ENCODE results near the gene PTCRA.
"Not testable (repeated sequence)": the region's sequence is repeated elsewhere in the genome, so short reads cannot be mapped to it uniquely, and the experiment has no call there.

Gene PTCRA

DNA sequence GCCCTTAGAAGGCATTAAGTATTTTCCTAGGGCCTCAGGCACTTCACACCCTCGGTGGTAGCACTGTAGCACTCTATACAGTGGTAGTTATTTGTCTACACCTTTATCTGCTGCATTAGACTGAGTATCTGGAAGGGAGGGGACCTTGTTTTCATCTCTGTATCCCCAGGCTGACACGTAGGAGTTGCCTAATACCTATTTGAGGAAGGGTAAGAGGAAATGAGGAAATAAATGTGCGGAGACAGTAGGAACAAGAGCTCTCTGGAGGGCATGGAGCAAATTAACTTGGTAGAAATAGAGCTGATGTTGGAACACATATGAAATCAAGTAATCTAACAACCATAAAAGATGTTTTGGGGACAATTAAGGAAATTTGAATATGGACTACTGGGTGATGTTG, 17.4 kb downstream of the PTCRA start:
- Histone ChIP-seq H3K9ac (ENCODE audit: low read length) (no peak overlapping the region), H3K4me3 (ENCODE audit: low read length) (no peak overlapping the region), H3K36me3 (ENCODE audit: control insufficient read depth, insufficient read depth, low read length, severe bottlenecking) (peaks cover 28% of the 10 kb centered on the region), H3K9me3 (ENCODE audit: control insufficient read depth, low read length) (no peaks in the 10 kb centered on the region), H3K27me3 (replicated peaks; ENCODE audit: control insufficient read depth, insufficient read depth, low read length) (no peaks in the 10 kb centered on the region), H3K4me1 (ENCODE audit: control insufficient read depth, insufficient read depth, low read length) (peaks cover 17% of the 10 kb centered on the region)
- DNase-seq (ENCODE audit: low read depth): no peak

DNA sequence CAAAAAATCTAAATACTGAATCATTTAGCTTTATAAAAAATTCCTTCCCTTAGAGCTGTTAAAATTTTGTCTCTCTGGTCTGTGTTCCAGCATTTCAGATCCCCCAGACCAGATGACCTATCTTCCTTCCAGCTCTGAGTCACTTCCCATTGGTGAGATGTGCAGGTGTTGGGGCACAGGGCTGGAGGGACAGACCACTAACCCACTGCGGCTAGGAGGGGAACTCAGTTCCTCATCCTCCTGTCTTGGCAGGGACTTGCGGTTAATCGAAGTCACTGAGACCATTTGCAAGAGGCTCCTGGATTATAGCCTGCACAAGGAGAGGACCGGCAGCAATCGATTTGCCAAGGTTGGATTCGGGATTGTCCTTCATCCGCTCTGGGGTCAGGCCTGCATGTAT, 19.5 kb downstream of the PTCRA start:
- Histone ChIP-seq H3K36me3 (ENCODE audit: control insufficient read depth, insufficient read depth, low read length, severe bottlenecking) (peaks cover 32% of the 10 kb centered on the region), H3K9me3 (ENCODE audit: control insufficient read depth, low read length) (no peaks in the 10 kb centered on the region)
- no peak for DNase-seq (ENCODE audit: low read depth)

DNA sequence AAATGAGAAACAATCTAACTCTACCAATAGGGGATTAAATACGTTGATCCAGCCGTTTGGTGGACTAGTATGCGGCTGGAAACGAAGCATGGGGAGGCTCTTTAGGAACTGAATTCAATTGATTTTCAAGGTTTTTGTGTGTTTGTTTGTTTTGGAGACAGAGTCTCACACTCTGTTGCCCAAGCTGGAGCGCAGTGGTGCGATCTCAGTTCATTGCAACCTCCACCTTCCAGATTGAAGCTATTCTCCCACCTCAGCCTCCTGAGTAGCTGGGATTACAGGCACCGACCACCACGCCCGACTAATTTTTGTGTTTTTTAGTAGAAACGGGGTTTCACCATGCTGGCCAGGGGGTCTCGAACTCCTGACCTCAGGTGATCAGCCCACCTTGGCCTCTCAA, 20.5 kb downstream of the PTCRA start:
- H3K9ac ChIP-seq (ENCODE audit: low read length): no peak overlapping the region
- DNase-seq (ENCODE audit: low read depth): no peak
- no peaks in the 10 kb centered on the region for H3K27me3 ChIP-seq (replicated peaks; ENCODE audit: control insufficient read depth, insufficient read depth, low read length)
- no peak overlapping the region for H3K4me3 ChIP-seq (ENCODE audit: low read length)
- H3K4me1 ChIP-seq (ENCODE audit: control insufficient read depth, insufficient read depth, low read length): no peaks in the 10 kb centered on the region
- H3K9me3 ChIP-seq (ENCODE audit: control insufficient read depth, low read length): no peaks in the 10 kb centered on the region
- H3K36me3 ChIP-seq (ENCODE audit: control insufficient read depth, insufficient read depth, low read length, severe bottlenecking): peaks cover 37% of the 10 kb centered on the region

More for the DNA sequence above, 19.5 kb downstream of the PTCRA start:
- Histone ChIP-seq H3K4me1 (ENCODE audit: control insufficient read depth, insufficient read depth, low read length) (peaks cover 5% of the 10 kb centered on the region), H3K4me3 (ENCODE audit: low read length) (no peak overlapping the region), H3K9ac (ENCODE audit: low read length) (no peak overlapping the region), H3K27me3 (replicated peaks; ENCODE audit: control insufficient read depth, insufficient read depth, low read length) (no peaks in the 10 kb centered on the region)

DNA sequence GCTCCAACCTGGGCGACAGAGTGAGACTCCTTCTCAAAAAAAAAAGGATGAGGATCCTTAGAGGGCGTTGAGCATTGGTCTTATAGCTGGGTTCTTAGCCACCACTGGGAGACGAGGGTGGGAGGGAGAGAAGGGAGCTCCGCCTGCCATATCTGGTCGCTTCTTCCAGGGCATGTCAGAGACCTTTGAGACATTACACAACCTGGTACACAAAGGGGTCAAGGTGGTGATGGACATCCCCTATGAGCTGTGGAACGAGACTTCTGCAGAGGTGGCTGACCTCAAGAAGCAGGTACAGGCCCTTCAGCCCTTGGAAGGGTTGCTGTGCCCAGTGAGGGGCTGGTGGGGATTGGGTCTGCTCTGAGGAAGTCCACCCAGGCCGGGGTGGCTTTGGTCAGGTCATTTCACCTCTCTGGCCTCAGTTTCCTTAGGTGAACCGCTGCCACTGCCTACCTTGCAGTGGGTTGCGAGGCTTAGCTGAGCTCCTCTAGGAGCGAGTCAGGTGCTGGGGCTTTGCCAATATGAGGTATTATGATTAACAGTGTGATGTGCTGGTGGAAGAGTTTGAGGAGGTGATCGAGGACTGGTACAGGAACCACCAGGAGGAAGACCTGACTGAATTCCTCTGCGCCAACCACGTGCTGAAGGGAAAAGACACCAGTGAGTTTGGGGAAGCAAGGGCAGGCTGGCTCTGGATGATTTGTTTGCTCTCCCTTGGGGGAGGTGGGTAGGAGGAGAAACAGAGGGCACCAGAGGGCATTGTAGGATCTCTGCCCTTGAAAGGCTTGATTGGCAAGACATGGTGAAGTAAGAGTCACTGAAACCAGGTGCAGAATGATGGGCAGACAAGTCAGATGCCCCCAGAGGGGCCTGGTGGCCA, 21.9 kb downstream of the PTCRA start:
- DNase-seq (ENCODE audit: low read depth): no peak
- no peaks in the 10 kb centered on the region for H3K4me1 ChIP-seq (ENCODE audit: control insufficient read depth, insufficient read depth, low read length)
- no peak overlapping the region for H3K4me3 ChIP-seq (ENCODE audit: low read length)
- no peaks in the 10 kb centered on the region for H3K27me3 ChIP-seq (replicated peaks; ENCODE audit: control insufficient read depth, insufficient read depth, low read length)
- H3K36me3 ChIP-seq (ENCODE audit: control insufficient read depth, insufficient read depth, low read length, severe bottlenecking): peaks cover 37% of the 10 kb centered on the region
- no peak overlapping the region for H3K9ac ChIP-seq (ENCODE audit: low read length)
- no peaks in the 10 kb centered on the region for H3K9me3 ChIP-seq (ENCODE audit: control insufficient read depth, low read length)

DNA sequence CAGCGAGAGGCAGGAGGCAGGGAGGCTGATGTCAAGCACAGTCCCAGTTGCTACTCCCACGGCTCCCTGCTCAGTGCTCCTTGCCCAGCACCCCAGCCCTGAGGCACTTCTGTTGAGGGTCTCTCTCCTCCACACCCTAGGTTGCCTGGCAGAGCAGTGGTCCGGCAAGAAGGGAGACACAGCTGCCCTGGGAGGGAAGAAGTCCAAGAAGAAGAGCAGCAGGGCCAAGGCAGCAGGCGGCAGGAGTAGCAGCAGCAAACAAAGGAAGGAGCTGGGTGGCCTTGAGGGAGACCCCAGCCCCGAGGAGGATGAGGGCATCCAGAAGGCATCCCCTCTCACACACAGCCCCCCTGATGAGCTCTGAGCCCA, 22.6 kb downstream of the PTCRA start:
- no peak overlapping the region for H3K9ac ChIP-seq (ENCODE audit: low read length)
- H3K4me1 ChIP-seq (ENCODE audit: control insufficient read depth, insufficient read depth, low read length): no peaks in the 10 kb centered on the region
- H3K4me3 ChIP-seq (ENCODE audit: low read length): no peak overlapping the region
- no peak for DNase-seq (ENCODE audit: low read depth)
- H3K27me3 ChIP-seq (replicated peaks; ENCODE audit: control insufficient read depth, insufficient read depth, low read length): no peaks in the 10 kb centered on the region
- H3K9me3 ChIP-seq (ENCODE audit: control insufficient read depth, low read length): no peaks in the 10 kb centered on the region
- H3K36me3 ChIP-seq (ENCODE audit: control insufficient read depth, insufficient read depth, low read length, severe bottlenecking): peaks cover 40% of the 10 kb centered on the region

DNA sequence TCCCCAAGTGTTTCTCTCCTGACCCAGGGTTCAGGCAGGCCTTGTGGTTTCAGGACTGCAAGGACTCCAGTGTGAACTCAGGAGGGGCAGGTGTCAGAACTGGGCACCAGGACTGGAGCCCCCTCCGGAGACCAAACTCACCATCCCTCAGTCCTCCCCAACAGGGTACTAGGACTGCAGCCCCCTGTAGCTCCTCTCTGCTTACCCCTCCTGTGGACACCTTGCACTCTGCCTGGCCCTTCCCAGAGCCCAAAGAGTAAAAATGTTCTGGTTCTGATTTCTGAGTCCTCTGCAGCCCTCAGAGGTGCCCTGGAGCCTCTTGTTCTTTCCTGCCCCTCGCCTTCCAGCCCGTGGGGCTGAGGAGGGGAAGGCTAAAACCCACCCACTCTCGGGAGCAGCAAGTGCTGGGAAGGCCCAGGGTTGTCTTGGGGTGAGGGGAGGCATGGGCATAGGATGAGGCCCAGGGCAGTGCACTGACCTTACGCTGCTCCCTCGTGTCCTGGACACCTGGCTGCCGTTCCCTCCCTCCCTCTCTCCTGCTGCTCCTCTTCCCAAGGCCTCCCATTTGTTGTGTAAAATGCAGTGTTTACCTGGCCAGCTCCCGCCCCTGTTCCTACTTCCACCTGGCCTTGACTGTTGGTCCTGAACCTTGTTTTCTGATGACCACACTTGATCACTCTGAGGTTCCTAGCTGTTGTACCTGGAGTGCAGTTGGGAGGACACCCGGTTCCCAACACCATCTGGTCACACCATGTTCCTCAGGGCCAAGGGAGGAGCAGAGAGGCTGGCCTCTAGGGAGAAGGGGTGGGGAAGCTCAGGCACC, 23.3 kb downstream of the PTCRA start:
- no peak for DNase-seq (ENCODE audit: low read depth)
- Histone ChIP-seq H3K9ac (ENCODE audit: low read length) (no peak overlapping the region), H3K36me3 (ENCODE audit: control insufficient read depth, insufficient read depth, low read length, severe bottlenecking) (peaks cover 42% of the 10 kb centered on the region), H3K4me1 (ENCODE audit: control insufficient read depth, insufficient read depth, low read length) (no peaks in the 10 kb centered on the region), H3K4me3 (ENCODE audit: low read length) (no peak overlapping the region), H3K9me3 (ENCODE audit: control insufficient read depth, low read length) (no peaks in the 10 kb centered on the region), H3K27me3 (replicated peaks; ENCODE audit: control insufficient read depth, insufficient read depth, low read length) (no peaks in the 10 kb centered on the region)

DNA sequence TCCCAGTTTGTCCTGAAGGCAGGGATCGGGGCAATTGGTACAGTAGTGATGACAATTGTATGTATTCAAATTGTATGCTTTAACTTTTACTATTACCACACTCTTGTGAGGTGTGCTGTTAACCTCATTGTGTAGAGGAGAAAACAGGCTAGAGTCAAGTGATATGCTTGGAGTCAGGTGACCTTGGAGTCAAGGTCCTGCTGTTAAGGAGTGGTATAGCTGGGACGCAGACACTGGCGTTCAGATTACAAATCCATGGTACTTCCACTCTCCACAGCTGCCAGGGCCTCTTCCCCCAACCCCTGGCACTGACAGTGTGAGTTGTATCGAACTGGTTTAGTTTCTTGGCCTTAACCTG, 23.9 kb downstream of the PTCRA start:
- H3K4me3 ChIP-seq (ENCODE audit: low read length): no peak overlapping the region
- H3K36me3 ChIP-seq (ENCODE audit: control insufficient read depth, insufficient read depth, low read length, severe bottlenecking): peaks cover 37% of the 10 kb centered on the region
- no peak overlapping the region for H3K9ac ChIP-seq (ENCODE audit: low read length)
- no peaks in the 10 kb centered on the region for H3K9me3 ChIP-seq (ENCODE audit: control insufficient read depth, low read length)
- H3K4me1 ChIP-seq (ENCODE audit: control insufficient read depth, insufficient read depth, low read length): no peaks in the 10 kb centered on the region
- H3K27me3 ChIP-seq (replicated peaks; ENCODE audit: control insufficient read depth, insufficient read depth, low read length): no peaks in the 10 kb centered on the region
- DNase-seq (ENCODE audit: low read depth): no peak

DNA sequence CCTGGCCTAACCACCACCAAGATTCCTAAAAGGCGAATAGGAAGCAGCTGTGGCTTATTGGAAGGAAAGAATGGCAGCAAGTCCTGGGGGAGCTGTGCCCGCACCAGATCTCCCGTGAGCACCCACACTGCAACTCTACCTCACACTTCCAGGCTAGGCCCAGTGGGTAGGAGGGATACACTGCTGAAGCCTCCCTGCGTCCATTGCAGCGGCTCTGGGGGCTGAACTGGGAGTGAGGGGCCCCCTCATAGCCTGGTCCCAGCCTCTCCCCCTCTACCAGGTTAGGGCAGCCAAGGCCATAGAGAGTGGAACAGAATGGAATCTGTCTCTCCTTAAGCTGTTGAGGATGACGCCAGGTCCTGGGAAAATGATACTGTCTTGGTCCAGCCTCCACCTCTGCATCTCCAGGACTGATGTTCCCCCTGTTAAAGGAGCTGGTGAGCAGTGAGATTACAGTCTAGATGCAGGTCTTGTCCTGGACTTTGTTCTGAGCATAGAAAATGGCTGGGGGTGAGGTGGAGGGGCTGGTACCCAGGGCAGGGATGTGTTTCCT, 24.7 kb downstream of the PTCRA start:
- no peak overlapping the region for H3K4me3 ChIP-seq (ENCODE audit: low read length)
- no peaks in the 10 kb centered on the region for H3K27me3 ChIP-seq (replicated peaks; ENCODE audit: control insufficient read depth, insufficient read depth, low read length)
- H3K36me3 ChIP-seq (ENCODE audit: control insufficient read depth, insufficient read depth, low read length, severe bottlenecking): peaks cover 31% of the 10 kb centered on the region
- DNase-seq (ENCODE audit: low read depth): no peak
- no peaks in the 10 kb centered on the region for H3K9me3 ChIP-seq (ENCODE audit: control insufficient read depth, low read length)
- no peaks in the 10 kb centered on the region for H3K4me1 ChIP-seq (ENCODE audit: control insufficient read depth, insufficient read depth, low read length)
- no peak overlapping the region for H3K9ac ChIP-seq (ENCODE audit: low read length)

DNA sequence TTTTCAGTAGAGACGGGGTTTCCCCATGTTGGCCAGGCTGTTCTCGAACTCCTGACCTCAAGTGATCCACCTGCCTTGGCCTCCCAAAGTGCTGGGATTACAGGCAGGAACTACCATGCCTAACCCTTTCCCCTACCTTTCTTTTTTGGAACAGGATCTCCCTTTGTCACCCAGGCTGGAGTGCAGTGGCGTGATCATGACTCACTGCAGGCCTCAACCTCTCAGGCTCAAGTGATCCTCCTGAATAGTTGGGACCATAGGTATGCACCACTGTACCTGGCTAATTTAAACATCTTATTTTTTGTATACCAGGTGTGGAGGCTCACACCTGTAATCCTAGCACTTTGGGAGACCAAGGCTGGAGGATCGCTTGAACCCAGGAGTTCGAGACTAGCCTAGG, 25.5 kb downstream of the PTCRA start:
- H3K4me1 ChIP-seq (ENCODE audit: control insufficient read depth, insufficient read depth, low read length); H3K27me3 ChIP-seq (replicated peaks; ENCODE audit: control insufficient read depth, insufficient read depth, low read length); DNase-seq (ENCODE audit: low read depth); H3K9me3 ChIP-seq (ENCODE audit: control insufficient read depth, low read length); H3K9ac ChIP-seq (ENCODE audit: low read length); H3K4me3 ChIP-seq (ENCODE audit: low read length): not testable (repeated sequence)
- peaks cover 23% of the 10 kb centered on the region for H3K36me3 ChIP-seq (ENCODE audit: control insufficient read depth, insufficient read depth, low read length, severe bottlenecking)

DNA sequence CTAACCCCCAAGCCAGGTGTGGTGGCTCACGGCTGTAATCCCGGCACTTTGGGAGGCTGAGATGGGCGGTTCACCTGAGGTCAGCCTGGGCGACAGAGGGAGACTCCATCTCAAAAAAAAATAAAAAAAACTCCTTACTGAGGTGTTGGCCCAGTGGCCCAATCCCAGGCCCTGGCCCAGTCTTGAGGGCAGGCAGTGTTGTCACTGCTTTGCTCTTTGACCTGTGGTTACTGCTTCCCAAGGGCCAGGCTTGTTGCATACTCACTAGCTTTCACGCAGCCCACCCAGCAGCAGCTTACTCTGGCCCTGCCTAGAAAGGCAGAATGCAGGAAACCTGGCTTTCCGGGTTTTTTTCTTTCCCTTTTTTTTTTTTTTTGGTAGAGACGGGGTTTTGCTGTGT, 26.6 kb downstream of the PTCRA start:
- no peak overlapping the region for H3K4me3 ChIP-seq (ENCODE audit: low read length)
- peaks cover 21% of the 10 kb centered on the region for H3K36me3 ChIP-seq (ENCODE audit: control insufficient read depth, insufficient read depth, low read length, severe bottlenecking)
- no peaks in the 10 kb centered on the region for H3K4me1 ChIP-seq (ENCODE audit: control insufficient read depth, insufficient read depth, low read length)
- H3K9me3 ChIP-seq (ENCODE audit: control insufficient read depth, low read length): no peaks in the 10 kb centered on the region
- H3K9ac ChIP-seq (ENCODE audit: low read length): no peak overlapping the region
- H3K27me3 ChIP-seq (replicated peaks; ENCODE audit: control insufficient read depth, insufficient read depth, low read length): no peaks in the 10 kb centered on the region
- no peak for DNase-seq (ENCODE audit: low read depth)

DNA sequence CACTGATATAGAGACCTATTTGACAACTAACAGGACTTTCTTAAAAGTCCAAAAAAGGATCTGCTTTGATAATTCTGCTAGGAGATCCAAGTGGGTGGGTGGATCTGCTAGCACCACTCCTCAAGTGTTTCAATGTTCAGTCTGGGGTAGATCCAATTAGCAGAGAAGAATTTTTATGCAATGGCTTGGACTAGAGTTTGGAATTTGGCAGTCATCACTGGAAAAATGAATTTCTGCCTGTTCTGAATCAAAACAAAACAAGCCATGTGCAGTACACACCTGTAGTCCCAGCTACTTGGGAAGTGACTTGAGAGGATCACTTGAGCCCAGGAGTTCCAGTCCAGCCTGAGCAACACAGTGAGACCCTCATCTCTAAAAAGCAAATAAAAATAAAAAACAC, 32.1 kb downstream of the PTCRA start:
- no peaks in the 10 kb centered on the region for H3K27me3 ChIP-seq (replicated peaks; ENCODE audit: control insufficient read depth, insufficient read depth, low read length)
- no peak overlapping the region for H3K4me3 ChIP-seq (ENCODE audit: low read length)
- H3K9me3 ChIP-seq (ENCODE audit: control insufficient read depth, low read length): no peaks in the 10 kb centered on the region
- peaks cover 7% of the 10 kb centered on the region for H3K36me3 ChIP-seq (ENCODE audit: control insufficient read depth, insufficient read depth, low read length, severe bottlenecking)
- no peak overlapping the region for H3K9ac ChIP-seq (ENCODE audit: low read length)
- DNase-seq (ENCODE audit: low read depth): no peak
- peaks cover 7% of the 10 kb centered on the region for H3K4me1 ChIP-seq (ENCODE audit: control insufficient read depth, insufficient read depth, low read length)

Measured in adipocyte (in vitro differentiated cells).